ENCODE data around the gene KRT75. TPM values are rescaled to one million over a fixed set of nuclear protein-coding genes. Genes with fewer than 3 reads are reported as not detected.
"Not testable (repeated sequence)": the region's sequence is repeated elsewhere in the genome, so short reads cannot be mapped to it uniquely, and the experiment has no call there.

The KRT75 gene
- total and polyA plus RNA-seq, 2 experiments from 2014 or later = not detected

DNA sequence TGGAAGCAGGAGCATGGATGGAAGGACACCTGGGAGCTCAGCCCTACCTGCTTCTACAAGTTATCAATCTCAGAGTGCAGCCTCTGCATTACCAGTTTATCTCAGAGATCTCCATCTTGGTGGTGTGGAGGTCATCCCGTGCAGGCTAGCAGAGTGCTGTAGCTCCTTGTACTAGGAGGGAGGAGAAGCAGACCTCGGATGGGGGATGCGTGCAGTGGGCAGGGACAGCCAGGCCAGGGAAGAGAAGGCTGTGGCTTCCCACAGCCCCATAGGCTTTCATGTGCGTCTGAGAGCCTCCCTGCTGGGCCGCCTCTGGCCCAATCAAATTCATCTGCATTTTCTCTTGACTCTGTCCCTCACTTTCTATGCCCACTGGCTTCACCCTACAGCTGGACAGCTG, 19.2 kb downstream of the KRT75 start:
- no peak overlapping the region for H2AFZ ChIP-seq
- in situ Hi-C loops (cut with MboI) = no loop called here
- H3K9me3 ChIP-seq (ENCODE audit: low read depth) = no peaks in the 10 kb centered on the region
- H3K9ac ChIP-seq = no peak overlapping the region
- no peak overlapping the region for H3K4me3 ChIP-seq
- no peaks in the 10 kb centered on the region for H3K36me3 ChIP-seq (ENCODE audit: low read depth)
- 86 to 89% methylated on average over 5 of the region's 5 CpGs for WGBS, 2 experiments (ENCODE audit: low coverage in 1 of 2, low lambda C conversion rate in 2 of 2, missing lambda C conversion rate in 2 of 2)
- H3K9me2 ChIP-seq (ENCODE audit: insufficient read depth) = no peaks in the 10 kb centered on the region
- no peak overlapping the region for H3K27ac ChIP-seq
- H3F3A ChIP-seq (ENCODE audit: insufficient read depth) = no peaks in the 10 kb centered on the region
- H3K79me2 ChIP-seq (ENCODE audit: insufficient read depth) = no peaks in the 10 kb centered on the region
- DNase-seq = no peak
- H3K4me1 ChIP-seq (ENCODE audit: insufficient read depth) = no peaks in the 10 kb centered on the region
- H3K4me2 ChIP-seq (ENCODE audit: unreplicated experiment) = no peak overlapping the region
- TF ChIP-seq EZH2phosphoT487 (IDR thresholded peaks at IDR 0.05; ENCODE audit: insufficient read depth, low read depth) (no peak), EZH2 (IDR thresholded peaks at IDR 0.05; ENCODE audit: insufficient read depth, poor library complexity, severe bottlenecking) (no peak)
- no peaks in the 10 kb centered on the region for H3K27me3 ChIP-seq (replicated peaks; ENCODE audit: insufficient read depth)
- H4K20me1 ChIP-seq (ENCODE audit: insufficient read depth) = no peaks in the 10 kb centered on the region

GRCh38 chr12:52413782-52414345, 20.3 kb downstream of the KRT75 start:
- DNase-seq = no peak
- Histone ChIP-seq H3F3A (ENCODE audit: insufficient read depth) (no peaks in the 10 kb centered on the region), H3K27ac (no peak overlapping the region), H2AFZ (no peak overlapping the region), H3K36me3 (ENCODE audit: low read depth) (no peaks in the 10 kb centered on the region), H3K4me1 (ENCODE audit: insufficient read depth) (no peaks in the 10 kb centered on the region), H3K4me3 (no peak overlapping the region), H3K9me3 (ENCODE audit: low read depth) (no peaks in the 10 kb centered on the region), H4K20me1 (ENCODE audit: insufficient read depth) (no peaks in the 10 kb centered on the region), H3K4me2 (ENCODE audit: unreplicated experiment) (no peak overlapping the region), H3K9ac (no peak overlapping the region), H3K9me2 (ENCODE audit: insufficient read depth) (no peaks in the 10 kb centered on the region), H3K79me2 (ENCODE audit: insufficient read depth) (no peaks in the 10 kb centered on the region), H3K27me3 (replicated peaks; ENCODE audit: insufficient read depth) (no peaks in the 10 kb centered on the region)
- in situ Hi-C loops (cut with MboI) = no loop called here
- no peak for TF ChIP-seq EZH2 (IDR thresholded peaks at IDR 0.05; ENCODE audit: insufficient read depth, poor library complexity, severe bottlenecking)
- no peak for TF ChIP-seq EZH2phosphoT487 (IDR thresholded peaks at IDR 0.05; ENCODE audit: insufficient read depth, low read depth)
- 57 to 60% methylated on average over 8 of the region's 8 CpGs for WGBS, 2 experiments (ENCODE audit: low coverage in 1 of 2, low lambda C conversion rate in 2 of 2, missing lambda C conversion rate in 2 of 2)

- no peaks in the 10 kb centered on the region for H3K9me3 ChIP-seq (ENCODE audit: low read depth)
- H3K4me3 ChIP-seq = no peak overlapping the region
- H3F3A ChIP-seq (ENCODE audit: insufficient read depth) = no peaks in the 10 kb centered on the region
- H3K36me3 ChIP-seq (ENCODE audit: low read depth) = no peaks in the 10 kb centered on the region
- WGBS, 2 experiments (ENCODE audit: low coverage in 1 of 2, low lambda C conversion rate in 2 of 2, missing lambda C conversion rate in 2 of 2) = 52 to 58% methylated on average over 4 of the region's 4 CpGs
- no peaks in the 10 kb centered on the region for H3K4me1 ChIP-seq (ENCODE audit: insufficient read depth)
- no peaks in the 10 kb centered on the region for H3K9me2 ChIP-seq (ENCODE audit: insufficient read depth)
- TF ChIP-seq EZH2 (IDR thresholded peaks at IDR 0.05; ENCODE audit: insufficient read depth, poor library complexity, severe bottlenecking) (no peak), EZH2phosphoT487 (IDR thresholded peaks at IDR 0.05; ENCODE audit: insufficient read depth, low read depth) (no peak)
- no peaks in the 10 kb centered on the region for H3K27me3 ChIP-seq (replicated peaks; ENCODE audit: insufficient read depth)
- no peak overlapping the region for H3K27ac ChIP-seq
- H3K79me2 ChIP-seq (ENCODE audit: insufficient read depth) = no peaks in the 10 kb centered on the region
- no peak overlapping the region for H3K9ac ChIP-seq
- no peak overlapping the region for H3K4me2 ChIP-seq (ENCODE audit: unreplicated experiment)
- no peak for DNase-seq
- H2AFZ ChIP-seq = no peak overlapping the region
- H4K20me1 ChIP-seq (ENCODE audit: insufficient read depth) = no peaks in the 10 kb centered on the region
- in situ Hi-C loops (cut with MboI) = no loop called here
Observed at GRCh38 chr12:52413202-52413601, 21.0 kb downstream of the KRT75 start.

- no peaks in the 10 kb centered on the region for H3K9me2 ChIP-seq (ENCODE audit: insufficient read depth)
- H3K9me3 ChIP-seq (ENCODE audit: low read depth) = no peaks in the 10 kb centered on the region
- H3K9ac ChIP-seq = no peak overlapping the region
- no peaks in the 10 kb centered on the region for H3K4me1 ChIP-seq (ENCODE audit: insufficient read depth)
- in situ Hi-C loops (cut with MboI) = no loop called here
- no peak overlapping the region for H3K4me3 ChIP-seq
- H3K4me2 ChIP-seq (ENCODE audit: unreplicated experiment) = no peak overlapping the region
- no peaks in the 10 kb centered on the region for H4K20me1 ChIP-seq (ENCODE audit: insufficient read depth)
- no peak for DNase-seq
- TF ChIP-seq EZH2 (IDR thresholded peaks at IDR 0.05; ENCODE audit: insufficient read depth, poor library complexity, severe bottlenecking) (no peak), EZH2phosphoT487 (IDR thresholded peaks at IDR 0.05; ENCODE audit: insufficient read depth, low read depth) (no peak)
- 61 to 69% methylated on average over 9 to 10 of the region's 10 CpGs for WGBS, 2 experiments (ENCODE audit: low coverage in 1 of 2, low lambda C conversion rate in 2 of 2, missing lambda C conversion rate in 2 of 2)
- H3K27me3 ChIP-seq (replicated peaks; ENCODE audit: insufficient read depth) = no peaks in the 10 kb centered on the region
- no peaks in the 10 kb centered on the region for H3F3A ChIP-seq (ENCODE audit: insufficient read depth)
- H3K79me2 ChIP-seq (ENCODE audit: insufficient read depth) = no peaks in the 10 kb centered on the region
- H2AFZ ChIP-seq = no peak overlapping the region
- H3K36me3 ChIP-seq (ENCODE audit: low read depth) = no peaks in the 10 kb centered on the region
- no peak overlapping the region for H3K27ac ChIP-seq
Observed at GRCh38 chr12:52411815-52412214, 22.4 kb downstream of the KRT75 start.

- H3F3A ChIP-seq (ENCODE audit: insufficient read depth); H3K9ac ChIP-seq; H3K9me3 ChIP-seq (ENCODE audit: low read depth); H3K4me1 ChIP-seq (ENCODE audit: insufficient read depth); H3K4me3 ChIP-seq; H3K9me2 ChIP-seq (ENCODE audit: insufficient read depth); DNase-seq; H3K27me3 ChIP-seq (replicated peaks; ENCODE audit: insufficient read depth); H4K20me1 ChIP-seq (ENCODE audit: insufficient read depth); H3K36me3 ChIP-seq (ENCODE audit: low read depth); H2AFZ ChIP-seq; H3K27ac ChIP-seq; in situ Hi-C loops (cut with MboI); H3K4me2 ChIP-seq (ENCODE audit: unreplicated experiment); H3K79me2 ChIP-seq (ENCODE audit: insufficient read depth): not testable (repeated sequence)
- WGBS, 2 experiments (ENCODE audit: low coverage in 1 of 2, low lambda C conversion rate in 2 of 2, missing lambda C conversion rate in 2 of 2) = 100% methylated on average over 1 of the region's 1 CpG; no CpG with 5 or more reads in 1 of the 2 experiments
Observed at GRCh38 chr12:52410589-52411248, 23.5 kb downstream of the KRT75 start.

Data from GM23248 (cell line).